KG1 (cell line): ENCODE data around the gene DNAAF8.
"Not testable (repeated sequence)": the region's sequence is repeated elsewhere in the genome, so short reads cannot be mapped to it uniquely, and the experiment has no call there.

Experiments
- DNase-seq: peaks from one replicate; lab custom pipeline; 2025; lab: John Stamatoyannopoulos, UW

Gene DNAAF8

DNA sequence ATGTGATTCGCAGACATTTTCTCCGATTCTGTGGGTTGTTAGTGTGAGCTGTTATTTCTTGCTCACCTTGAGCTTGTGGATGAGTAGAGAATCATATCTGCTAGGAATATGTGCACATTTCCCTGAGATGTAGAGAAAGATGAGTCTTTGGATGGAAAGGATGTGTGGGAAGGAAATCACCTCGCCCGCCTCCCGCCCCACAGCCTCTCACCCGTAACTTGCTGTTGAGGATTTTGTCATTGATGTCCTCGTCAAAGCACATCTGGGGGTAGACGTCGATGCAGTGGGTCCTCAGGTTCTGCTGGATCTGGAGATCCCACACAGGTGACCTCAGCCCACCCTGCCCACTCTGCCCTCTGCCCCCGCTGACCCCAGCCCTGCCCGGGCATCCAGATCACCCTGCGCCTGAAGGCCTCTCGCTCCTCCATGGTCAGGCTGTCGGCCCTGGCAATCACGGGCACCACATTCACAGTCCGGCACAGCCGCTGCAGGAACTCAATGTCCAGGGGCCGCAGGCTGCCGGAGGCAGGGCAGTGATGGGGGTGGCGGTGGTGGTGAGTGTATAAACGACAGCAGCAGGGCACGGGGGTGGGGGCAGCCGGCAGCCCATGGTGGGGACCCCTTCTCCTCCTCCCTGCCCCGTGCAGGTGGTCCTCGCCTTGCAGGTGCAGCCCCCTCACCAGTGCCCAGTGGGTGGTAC is 49.1 kb downstream of the DNAAF8 start:
- no peak for DNase-seq

DNA sequence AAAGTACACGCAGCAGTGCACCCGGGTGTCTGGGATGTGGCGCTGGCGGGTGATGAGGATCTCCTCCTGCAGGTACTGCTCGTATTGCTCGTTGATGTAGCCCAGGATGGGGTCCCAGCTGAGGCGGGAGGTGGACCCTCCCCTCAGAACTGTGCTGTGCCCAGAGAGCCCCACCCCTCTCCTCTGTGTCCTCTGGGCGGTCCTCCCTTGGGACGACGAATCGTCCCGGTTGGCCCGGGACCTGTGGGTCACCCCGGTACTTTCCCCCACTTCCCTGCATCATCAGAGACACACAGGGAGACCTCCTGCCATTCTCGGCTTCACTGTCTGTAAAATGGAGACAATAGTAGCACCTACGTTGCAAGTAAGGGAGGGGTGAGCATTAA is 49.6 kb downstream of the DNAAF8 start:
- no peak for DNase-seq

DNA sequence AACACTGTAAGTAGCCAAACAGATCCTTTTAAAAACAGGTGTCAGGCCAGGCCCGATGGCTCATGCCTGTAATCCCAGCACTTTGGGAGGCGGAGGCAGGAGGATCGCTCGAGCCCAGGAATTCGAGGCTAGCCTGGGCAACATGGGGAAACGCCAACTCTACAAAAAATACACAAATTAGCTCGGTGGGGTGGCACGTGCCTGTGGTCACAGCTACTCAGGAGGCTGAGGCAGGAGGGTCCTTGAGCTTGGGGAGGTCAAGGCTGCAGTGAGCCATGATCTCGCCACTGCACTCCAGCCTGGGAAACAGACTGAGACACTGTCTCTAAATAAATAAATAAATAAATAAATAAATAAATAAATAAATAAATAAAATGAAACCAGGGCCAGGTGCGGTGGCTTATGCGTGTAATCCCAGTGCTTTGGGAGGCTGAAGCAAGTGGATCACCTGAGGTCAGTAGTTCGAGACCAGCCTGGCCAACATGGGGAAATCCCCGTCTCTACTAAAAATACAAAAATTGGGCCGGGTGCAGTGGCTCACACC is 50.2 kb downstream of the DNAAF8 start:
- not testable (repeated sequence) for DNase-seq

DNA sequence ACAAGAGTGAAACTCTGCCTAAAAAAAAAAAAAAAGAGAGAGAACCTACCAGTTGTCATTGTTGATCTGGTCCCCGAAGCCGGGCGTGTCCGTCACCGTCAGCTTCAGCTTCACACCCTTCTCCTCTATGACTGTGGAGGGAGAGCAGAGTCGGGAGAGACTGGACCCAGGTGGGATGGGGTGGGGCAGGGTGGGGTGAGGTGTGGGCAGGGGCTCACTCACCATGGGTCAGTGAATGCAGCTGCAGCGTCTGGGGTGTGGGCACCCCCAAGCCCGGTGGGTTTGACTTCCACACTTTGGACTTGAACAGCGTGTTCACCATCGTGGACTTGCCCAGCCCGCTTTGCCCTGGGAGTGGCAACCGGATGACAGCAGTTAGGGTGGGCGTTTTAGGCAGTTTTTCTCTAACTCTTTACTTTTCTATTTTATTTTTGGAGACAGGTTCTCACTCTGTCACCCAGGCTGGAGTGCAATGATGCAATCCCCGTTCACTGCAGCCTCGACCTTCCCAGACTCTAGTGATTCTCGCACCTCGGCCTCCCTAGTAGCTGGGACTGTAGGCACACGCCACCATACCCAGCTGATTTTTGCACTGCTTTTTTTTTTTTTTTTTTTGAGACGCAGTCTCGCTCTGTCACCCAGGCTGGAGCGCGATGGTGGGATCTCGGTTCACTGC is 51.6 kb downstream of the DNAAF8 start:
- no peak for DNase-seq

DNA sequence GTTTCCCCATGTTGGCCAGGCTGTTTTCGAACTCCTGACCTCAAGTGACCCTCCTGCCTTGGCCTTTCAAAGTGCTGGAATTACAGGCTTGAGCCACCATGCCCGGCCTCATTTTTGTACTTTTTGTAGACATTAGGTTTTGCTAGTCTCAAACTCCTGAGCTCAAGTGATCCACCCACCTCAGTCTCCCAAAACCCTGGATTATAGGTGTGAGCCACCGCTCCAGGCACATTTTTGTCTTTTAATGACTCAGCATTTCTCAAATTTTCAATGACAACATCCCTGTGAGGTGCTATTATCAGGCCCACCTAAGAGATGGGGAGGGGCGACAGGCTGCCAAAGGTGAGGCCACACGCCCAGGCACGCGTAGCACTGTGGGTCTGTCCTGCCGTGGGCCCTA is 52.7 kb downstream of the DNAAF8 start:
- DNase-seq: no peak

DNA sequence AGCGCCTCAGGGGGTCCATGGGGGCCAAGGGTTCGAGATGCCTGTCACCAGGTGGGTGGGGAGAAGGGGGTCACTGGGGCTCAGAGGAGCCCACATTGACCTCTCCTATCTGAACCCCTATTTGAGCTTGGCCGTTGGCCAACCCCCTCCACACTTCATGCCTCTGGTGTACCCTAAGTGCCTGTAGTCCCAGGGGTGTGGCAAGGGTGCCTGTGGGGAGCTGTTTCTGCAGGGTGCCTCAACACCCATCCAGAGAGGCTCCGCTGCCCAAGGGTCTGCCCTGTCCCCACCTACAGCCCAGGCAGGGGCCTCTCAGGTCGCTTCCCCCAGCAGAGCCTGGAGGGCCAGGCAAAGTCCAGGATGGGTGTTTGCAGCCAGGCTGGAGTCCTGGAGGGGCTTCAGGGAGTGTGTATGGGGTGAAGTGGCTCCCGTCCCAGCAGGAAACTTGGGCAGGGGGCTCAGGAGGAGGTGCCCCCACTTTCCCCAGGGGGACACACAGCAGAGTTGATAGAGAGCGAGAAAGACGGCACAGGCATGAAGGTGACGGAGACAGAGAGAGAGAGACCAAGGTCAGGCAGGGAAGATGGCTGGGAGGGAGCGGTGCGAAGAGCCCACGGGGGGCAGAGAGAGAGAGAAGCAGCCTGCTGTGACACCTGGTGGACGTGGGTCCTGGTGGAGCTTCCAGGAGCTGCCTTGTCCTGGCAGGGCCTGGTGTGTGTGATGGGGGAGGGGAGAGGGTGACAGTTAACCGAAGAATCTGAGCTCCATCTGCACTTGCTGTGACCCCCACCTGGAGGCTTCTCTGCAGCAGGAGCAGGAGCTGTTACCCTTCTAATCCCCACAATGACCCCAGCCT is 53.5 kb downstream of the DNAAF8 start, which contains the start of gene SEPTIN12:
TSS of gene SEPTIN12 (minus strand) at position 719 of the 856 bp plus-strand sequence. CDS start at position 19, 700 bp downstream.
- DNase-seq: no peak

DNA sequence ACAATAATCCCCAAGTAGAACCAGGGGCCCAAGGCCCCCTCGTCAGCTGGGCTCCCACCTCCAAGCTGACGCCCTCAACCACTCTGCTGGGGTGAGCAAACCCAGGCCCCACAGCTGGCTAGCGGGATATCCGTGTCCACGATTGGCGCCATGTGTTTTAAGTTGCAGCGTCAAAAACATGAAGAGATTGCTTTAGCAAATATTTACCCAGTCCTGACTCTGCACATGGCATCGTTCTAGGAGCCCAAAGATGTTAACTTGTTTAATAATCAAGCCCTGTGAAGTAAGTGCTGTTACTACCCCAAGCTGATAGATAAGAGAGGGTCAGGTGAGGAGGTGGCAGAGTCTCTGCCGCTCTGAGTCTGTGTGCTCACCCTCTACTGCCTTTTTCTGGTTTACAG is 54.2 kb downstream of the DNAAF8 start:
- no peak for DNase-seq

DNA sequence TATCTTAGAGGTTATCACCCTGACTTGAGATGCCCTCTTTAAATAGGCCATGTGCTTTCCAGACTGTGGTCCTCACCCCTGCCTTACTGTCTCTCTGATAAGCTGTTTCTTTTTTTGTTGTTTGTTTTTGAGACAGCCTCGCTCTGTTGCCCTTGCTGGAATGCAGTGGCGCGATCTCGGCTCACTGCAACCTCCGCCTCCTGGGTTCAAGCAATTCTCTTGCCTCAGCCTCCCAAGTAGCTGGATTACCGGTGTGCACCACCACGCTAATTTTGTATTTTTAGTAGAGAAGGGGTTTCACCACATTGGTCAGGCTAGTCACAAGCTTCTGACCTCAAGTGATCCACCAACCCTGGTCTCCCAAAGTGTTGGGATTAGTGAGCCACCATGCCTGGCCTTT is 54.6 kb downstream of the DNAAF8 start:
- no peak for DNase-seq

DNA sequence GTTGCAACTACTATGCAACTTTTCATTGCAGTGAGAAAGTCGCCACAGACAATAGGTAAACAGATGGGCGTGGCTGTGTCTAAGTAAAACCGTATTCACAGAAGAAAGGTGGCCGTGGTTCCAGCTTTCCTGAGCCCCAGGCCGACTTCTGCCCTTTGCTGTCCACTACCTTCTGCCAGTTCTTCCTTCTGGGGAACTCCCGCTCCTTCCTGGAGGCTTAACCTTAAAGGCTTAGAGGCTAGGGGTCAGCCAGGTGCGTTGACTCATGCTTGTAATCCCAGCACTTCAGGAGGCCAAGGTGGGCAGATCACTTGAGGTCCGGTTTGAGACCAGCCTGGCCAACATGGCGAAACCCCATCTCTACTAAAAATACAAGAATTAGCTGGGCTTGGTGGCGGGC is 55.9 kb downstream of the DNAAF8 start:
- DNase-seq: no peak

DNA sequence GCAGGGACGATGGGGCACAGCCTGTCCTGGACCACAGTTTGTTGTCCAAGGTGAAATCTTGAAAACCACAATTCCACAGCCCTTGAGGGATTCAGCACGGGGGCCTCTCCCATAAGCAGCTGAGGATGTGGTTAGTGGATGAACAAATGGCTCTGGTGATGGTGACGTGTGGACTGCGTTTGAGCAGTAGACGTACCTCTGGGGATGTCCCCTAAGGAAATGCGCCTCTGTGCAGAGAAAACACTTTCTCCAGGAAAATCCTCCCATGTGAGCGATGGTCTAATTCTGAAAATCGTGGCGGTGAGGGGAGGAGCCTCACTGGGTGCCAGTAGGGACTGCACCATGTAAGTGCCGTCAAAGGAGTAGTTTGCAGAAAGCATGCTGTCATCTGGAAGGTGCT is 56.5 kb downstream of the DNAAF8 start:
- DNase-seq: no peak

DNA sequence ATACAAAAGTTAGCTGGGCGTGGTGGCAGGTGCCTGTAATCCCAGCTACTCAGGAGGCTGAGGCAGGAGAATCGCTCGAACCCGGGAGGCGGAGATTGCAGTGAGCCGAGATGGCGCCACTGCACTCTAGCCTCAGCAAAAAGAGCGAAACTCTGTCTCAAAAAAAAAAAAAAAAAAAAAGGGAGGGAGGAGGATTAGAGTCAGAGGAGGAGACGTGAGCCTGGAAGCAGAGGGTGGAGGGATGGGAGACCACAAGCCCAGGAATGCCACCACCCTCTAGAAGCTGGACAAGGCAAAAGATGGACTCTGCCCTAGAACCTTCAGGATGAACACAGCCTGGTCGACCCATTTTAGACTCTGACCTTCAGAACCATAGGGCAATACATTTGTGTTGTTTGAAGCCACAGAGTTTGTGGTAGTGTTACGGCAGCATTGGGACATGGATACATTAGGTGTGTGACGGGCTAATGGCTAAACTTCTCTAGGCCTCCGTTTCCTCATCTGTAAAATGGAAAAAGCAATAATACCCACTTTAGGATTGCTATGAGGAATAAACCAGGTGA is 58.7 kb downstream of the DNAAF8 start:
- DNase-seq: no peak

DNA sequence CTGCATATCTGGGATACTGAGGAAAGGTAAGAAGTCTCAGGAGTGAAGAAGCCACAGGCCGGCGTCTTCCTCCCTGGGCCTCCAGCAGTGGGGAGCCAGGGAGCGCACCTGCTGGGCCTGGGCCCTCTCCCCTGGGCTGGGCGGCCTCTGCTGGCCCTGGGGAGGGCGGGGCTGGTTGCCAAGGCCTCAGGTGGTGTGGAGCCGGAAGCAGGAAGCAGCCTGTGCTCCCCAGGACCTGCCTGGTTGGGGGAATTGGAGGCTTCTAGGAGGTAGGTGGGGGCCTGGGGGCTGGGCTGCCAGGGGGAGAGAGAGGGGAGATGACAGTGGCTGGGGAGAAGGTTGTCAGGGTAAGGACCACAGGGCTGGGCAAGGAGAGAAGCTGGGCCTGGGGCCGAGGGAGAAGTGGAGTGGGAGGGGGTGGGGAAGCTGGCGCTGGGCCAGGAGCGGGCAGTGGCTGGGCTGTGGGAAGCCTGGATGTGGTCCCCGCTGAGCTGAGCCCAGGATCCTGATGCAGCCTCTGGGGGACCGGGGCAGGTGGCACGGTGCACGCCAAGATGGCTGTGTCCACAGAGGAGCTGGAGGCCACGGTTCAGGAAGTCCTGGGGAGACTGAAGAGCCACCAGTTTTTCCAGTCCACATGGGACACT is 61.0 kb downstream of the DNAAF8 start, which contains the start of gene SMIM22:
TSS of gene SMIM22 (plus strand) at position 189 of the 647 bp plus-strand sequence. CDS start at position 555, 366 bp downstream.
- DNase-seq: no peak

DNA sequence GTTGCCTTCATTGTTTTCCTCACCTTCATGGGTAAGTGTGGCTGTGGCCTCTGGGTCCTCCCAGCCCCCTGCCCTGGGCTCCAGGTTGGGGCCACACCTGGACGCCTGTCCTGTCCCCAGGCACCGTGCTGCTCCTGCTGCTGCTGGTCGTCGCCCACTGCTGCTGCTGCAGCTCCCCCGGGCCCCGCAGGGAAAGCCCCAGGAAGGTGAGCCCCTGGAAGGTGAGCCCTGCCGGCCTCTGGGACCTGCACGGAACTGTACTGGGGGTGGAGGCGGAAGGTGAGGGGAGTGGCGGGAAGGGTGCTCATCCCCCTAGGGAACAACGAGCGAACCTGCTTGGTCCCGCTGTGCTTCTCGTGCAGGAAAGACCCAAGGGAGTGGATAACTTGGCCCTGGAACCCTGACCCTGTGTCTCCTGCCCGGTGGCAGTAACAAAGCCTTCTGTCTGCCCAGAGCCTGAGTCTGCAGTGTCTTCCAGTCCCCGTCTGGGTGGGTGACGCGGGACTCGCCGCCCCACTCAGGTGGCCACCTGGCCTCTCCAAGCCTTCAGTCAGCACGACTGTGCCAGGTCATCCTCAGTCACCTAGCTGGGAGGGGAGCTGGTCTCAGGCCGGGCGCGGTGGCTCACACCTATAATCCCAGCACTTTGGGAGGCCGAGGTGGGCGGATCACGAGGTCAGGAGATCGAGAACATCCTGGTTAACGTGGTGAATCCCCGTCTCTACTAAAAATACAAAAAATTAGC is 61.7 kb downstream of the DNAAF8 start:
- DNase-seq: no peak

DNA sequence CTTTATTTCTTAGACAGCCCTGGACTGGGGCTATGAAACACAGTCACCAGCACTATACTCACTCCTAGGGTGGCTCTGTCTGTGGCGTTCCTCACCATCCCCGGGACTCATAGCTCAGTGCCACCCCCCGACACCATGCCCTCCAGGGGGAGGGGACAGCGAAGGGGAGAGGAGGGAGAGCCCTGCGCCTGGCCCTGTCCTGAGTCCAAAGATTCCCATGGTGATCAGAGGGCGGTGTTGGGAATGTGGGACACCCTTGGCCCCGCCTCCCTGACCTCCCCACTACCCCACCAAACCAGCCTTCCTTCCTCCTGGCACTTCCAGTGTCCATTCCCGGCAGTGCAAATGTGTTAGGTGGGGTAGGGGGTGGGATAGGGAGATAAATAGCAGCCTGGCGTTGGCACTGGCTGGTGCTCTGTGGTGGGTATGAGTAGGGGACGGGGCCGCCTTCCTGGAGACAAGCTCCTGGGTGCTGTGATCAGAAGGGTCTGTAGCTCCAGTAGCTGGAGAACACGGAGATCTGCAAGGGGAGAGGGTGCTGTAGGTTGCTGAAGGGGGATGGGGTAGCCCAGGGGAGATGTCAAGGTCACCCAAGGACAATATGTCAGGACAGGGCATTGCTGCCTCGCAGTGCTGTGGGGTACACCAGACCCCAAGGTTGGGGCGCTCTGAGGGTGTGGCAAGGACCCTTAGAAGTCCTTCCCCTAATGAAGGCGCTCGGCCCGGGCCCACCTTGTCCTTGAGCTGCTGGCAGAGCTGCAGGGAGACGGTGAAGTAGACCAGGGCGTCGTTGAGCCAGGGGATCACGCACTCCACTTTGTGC is 62.9 kb downstream of the DNAAF8 start:
- DNase-seq: no peak

DNA sequence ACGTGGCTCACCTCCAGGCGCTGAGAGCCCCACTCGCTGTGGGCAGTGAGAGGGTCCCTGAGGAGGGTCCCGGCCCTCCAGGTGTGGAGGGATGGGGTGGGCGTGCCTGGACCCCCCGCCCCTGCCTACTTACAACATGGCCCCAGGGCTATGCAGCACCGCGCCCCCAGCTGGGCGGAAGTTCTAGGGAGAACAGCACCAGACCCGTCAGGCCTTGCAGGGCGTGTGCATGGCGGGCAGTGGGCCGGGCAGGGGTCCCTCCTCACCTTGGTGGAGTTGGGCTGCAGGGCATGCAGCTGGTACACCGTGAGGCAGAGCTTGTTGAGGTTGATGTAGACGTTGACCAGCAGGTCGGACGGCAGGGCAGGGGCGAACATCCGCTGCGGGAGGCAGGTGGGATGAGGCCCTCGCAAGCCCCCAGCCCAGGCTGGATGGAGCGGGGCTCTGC is 63.5 kb downstream of the DNAAF8 start:
- no peak for DNase-seq

DNA sequence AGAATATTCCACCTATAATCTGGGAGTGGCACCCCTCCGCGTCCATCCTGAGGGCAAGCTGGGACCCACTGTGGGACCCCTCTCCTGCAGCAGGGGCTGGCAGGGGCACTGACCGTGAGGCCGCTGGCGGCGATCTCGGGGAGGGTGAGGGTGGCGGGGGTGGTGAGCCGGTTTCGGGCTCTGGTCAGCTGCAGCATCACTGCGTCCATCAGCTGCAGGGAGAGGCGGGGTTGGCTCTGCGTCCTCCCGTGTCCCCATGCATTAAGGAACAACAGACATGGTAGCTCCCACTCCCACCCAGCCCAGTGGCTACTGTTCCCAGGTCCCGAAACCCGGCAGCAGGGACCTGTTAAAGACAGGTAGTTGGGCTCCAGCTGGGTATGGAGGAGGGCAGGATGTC is 64.1 kb downstream of the DNAAF8 start:
- DNase-seq: no peak
